SK-N-SH (cell line): Measurements from ENCODE around the gene FOXG1. TPM values are rescaled to one million over a fixed set of nuclear protein-coding genes. Genes with fewer than 3 reads are reported as not detected.

ENCODE experiments used
- CTCF ChIA-PET: fragments of 300-600, 350-600 bp; formaldehyde crosslinking; extraction: SDS; loops from one replicate; lab custom pipeline; 2021; lab: Yijun Ruan, JAX
- POLR2A ChIA-PET: fragments of 350-600 bp; sonication (Branson Sonifier 250); formaldehyde crosslinking; extraction: SDS; loops from one replicate; lab custom pipeline; 2020; ENCODE audit warnings: antibody characterized with exemption, inconsistent platforms; lab: Yijun Ruan, JAX
- DNase-seq: peaks from one replicate; pipeline ENCODE4 v3.0.0; 2012
- H2AFZ ChIP-seq: fragments of 200-600 bp; sonication (generic); 2 replicates; pipeline ENCODE4 v1.8.1; 2016; ENCODE audit warnings: antibody characterized with exemption, mild to moderate bottlenecking, low read depth
- H3F3A ChIP-seq: fragments of 200-600 bp; sonication (generic); replicated peaks from 2 replicates; pipeline ENCODE3; 2016; ENCODE audit warnings: antibody characterized with exemption, mild to moderate bottlenecking; ENCODE audit not compliant: insufficient read depth
- H3K27ac ChIP-seq, 2 experiments: fragments of 200-500 bp in 1 of 2; fragments of 200-600 bp in 1 of 2; sonication (Bioruptor generic) in 1 of 2; sonication (generic), shearing (Covaris generic) in 1 of 2; 2 replicates each; pipeline versions ENCODE4 v1.5.1 to v1.6.1; 2014 to 2016; ENCODE audit warnings: low read depth in 2 of 2, inconsistent platforms in 1 of 2, low read length in 1 of 2, mild to moderate bottlenecking in 1 of 2, mixed read lengths in 1 of 2
- H3K27me3 ChIP-seq: fragments of 200-600 bp; sonication (generic), shearing (Covaris generic); 2 replicates; pipeline ENCODE4 v1.6.1; 2016; ENCODE audit warnings: mixed run types; ENCODE audit not compliant: insufficient read depth
- H3K36me3 ChIP-seq, 2 experiments: fragments of 200-500 bp in 1 of 2; fragments of 200-600 bp in 1 of 2; sonication (Bioruptor generic) in 1 of 2; sonication (generic) in 1 of 2; replicated peaks in 1 of 2; 2 replicates each; pipeline versions ENCODE3 to v1.5.1; 2014 to 2016; ENCODE audit warnings: low read length in 1 of 2, mild to moderate bottlenecking in 1 of 2; ENCODE audit not compliant: insufficient read depth in 2 of 2, control insufficient read depth in 1 of 2
- H3K4me1 ChIP-seq, 2 experiments: fragments of 200-500 bp in 1 of 2; fragments of 200-600 bp in 1 of 2; sonication (Bioruptor generic) in 1 of 2; sonication (generic), shearing (Covaris generic) in 1 of 2; 2 replicates each; pipeline versions ENCODE4 v1.5.1 to v1.6.1; 2014 to 2016; ENCODE audit warnings: low read depth in 1 of 2, low read length in 1 of 2, mixed run types in 1 of 2; ENCODE audit not compliant: insufficient read depth in 2 of 2, control insufficient read depth in 1 of 2
- H3K4me2 ChIP-seq: fragments of 200-600 bp; sonication (generic), shearing (Covaris generic); 2 replicates; pipeline ENCODE4 v1.6.1; 2017; ENCODE audit warnings: mixed run types
- H3K4me3 ChIP-seq, 2 experiments: fragments of 200-500 bp in 1 of 2; fragments of 200-600 bp in 1 of 2; sonication (Bioruptor generic) in 1 of 2; sonication (generic), shearing (Covaris generic) in 1 of 2; 2 replicates each; pipeline versions ENCODE4 v1.5.1 to v1.8.1; 2014 to 2016; ENCODE audit warnings: low read depth in 2 of 2, inconsistent platforms in 1 of 2, low read length in 1 of 2, mild to moderate bottlenecking in 1 of 2, mixed read lengths in 1 of 2, moderate library complexity in 1 of 2
- H3K79me2 ChIP-seq: fragments of 200-600 bp; sonication (generic); 2 replicates; pipeline ENCODE4 v1.8.1; 2017; ENCODE audit warnings: mild to moderate bottlenecking; ENCODE audit not compliant: insufficient read depth
- H3K9ac ChIP-seq: fragments of 200-600 bp; sonication (generic); 2 replicates; pipeline ENCODE4 v1.6.1; 2017; ENCODE audit warnings: mixed run types
- H3K9me2 ChIP-seq: fragments of 200-600 bp; sonication (generic); 2 replicates; pipeline ENCODE4 v1.6.1; 2017; ENCODE audit warnings: mixed run types
- H3K9me3 ChIP-seq: fragments of 200-600 bp; sonication (generic); 2 replicates; pipeline ENCODE4 v1.6.1; 2017; ENCODE audit warnings: mixed run types, mild to moderate bottlenecking, moderate library complexity
- H4K20me1 ChIP-seq: fragments of 200-600 bp; sonication (generic); 2 replicates; pipeline ENCODE4 v1.6.1; 2017; ENCODE audit warnings: mild to moderate bottlenecking, mixed run types; ENCODE audit not compliant: insufficient read depth
- EP300 ChIP-seq, 2 experiments: IDR thresholded peaks; 2 replicates each; pipeline versions ENCODE4 v1.4.0 to v1.6.1; 2012; ENCODE audit warnings: borderline replicate concordance in 1 of 2, low read depth in 1 of 2, low read length in 1 of 2
- EZH2phosphoT487 ChIP-seq: fragments of 200-600 bp; sonication (generic); IDR thresholded peaks from 2 replicates; pipeline ENCODE4 v1.6.1; 2017; ENCODE audit warnings: low read depth, mixed run types, mild to moderate bottlenecking, antibody characterized with exemption, moderate library complexity, borderline replicate concordance
- FOSL2 ChIP-seq: IDR thresholded peaks from 2 replicates; pipeline ENCODE4 v1.4.0; 2012; ENCODE audit warnings: low read depth, mild to moderate bottlenecking, moderate library complexity, borderline replicate concordance
- FOXJ3 ChIP-seq: sonication (generic); formaldehyde crosslinking; IDR thresholded peaks from 2 replicates; pipeline ENCODE4 v1.5.1; 2020; ENCODE audit warnings: mild to moderate bottlenecking, missing genetic modification reagents
- FOXM1 ChIP-seq: IDR thresholded peaks from 2 replicates; pipeline ENCODE4 v1.4.0; 2012; ENCODE audit warnings: low read depth, mild to moderate bottlenecking
- GABPA ChIP-seq: IDR thresholded peaks from 2 replicates; pipeline ENCODE4 v1.4.0; 2012; ENCODE audit warnings: low read depth, mild to moderate bottlenecking
- IRF3 ChIP-seq: fragments of 150-350 bp; IDR thresholded peaks from 2 replicates; pipeline ENCODE4 v1.6.1; 2016; ENCODE audit warnings: mild to moderate bottlenecking, low read depth, low read length
- JUND ChIP-seq: IDR thresholded peaks from 2 replicates; pipeline ENCODE4 v1.4.0; 2012
- MAX ChIP-seq: IDR thresholded peaks from 2 replicates; pipeline ENCODE4 v1.4.0; 2012; ENCODE audit warnings: low read depth
- MEF2A ChIP-seq: IDR thresholded peaks from 2 replicates; pipeline ENCODE4 v1.4.0; 2012; ENCODE audit warnings: low read depth, borderline replicate concordance
- NRF1 ChIP-seq: IDR thresholded peaks from 2 replicates; pipeline ENCODE4 v1.6.1; 2012; ENCODE audit warnings: low read depth, mild to moderate bottlenecking, low read length
- POLR2AphosphoS5 ChIP-seq: IDR thresholded peaks from 2 replicates; pipeline ENCODE4 v1.6.1; 2012; ENCODE audit warnings: low read depth, low read length
- RAD21 ChIP-seq: IDR thresholded peaks from 2 replicates; pipeline ENCODE4 v1.6.1; 2012; ENCODE audit warnings: mild to moderate bottlenecking, low read length
- RCOR1 ChIP-seq: fragments of 150-350 bp; IDR thresholded peaks from 2 replicates; pipeline ENCODE4 v1.6.1; 2017; ENCODE audit warnings: antibody characterized with exemption, low read length
- SIN3A ChIP-seq: IDR thresholded peaks from 2 replicates; pipeline ENCODE4 v1.6.1; 2012; ENCODE audit warnings: low read depth, mild to moderate bottlenecking, low read length, moderate library complexity, borderline replicate concordance
- SMC3 ChIP-seq: IDR thresholded peaks from 2 replicates; pipeline ENCODE4 v1.6.1; 2012; ENCODE audit warnings: low read depth, low read length, improper control_type of control experiment
- TCF12 ChIP-seq: IDR thresholded peaks from 2 replicates; pipeline ENCODE4 v1.4.0; 2012
- TEAD4 ChIP-seq: IDR thresholded peaks from 2 replicates; pipeline ENCODE4 v1.4.0; 2012; ENCODE audit warnings: mild to moderate bottlenecking, borderline replicate concordance; ENCODE audit not compliant: insufficient read depth
- YY1 ChIP-seq: IDR thresholded peaks from 2 replicates; pipeline ENCODE4 v1.4.0; 2012; ENCODE audit warnings: low read depth, mild to moderate bottlenecking
- ZBTB33 ChIP-seq: IDR thresholded peaks from 2 replicates; pipeline ENCODE4 v1.4.0; 2012; ENCODE audit warnings: low read depth, borderline replicate concordance
- WGBS: methylation state at CpG from one replicate; pipeline ENCODE4 v1.1.6; 2017; ENCODE audit warnings: low lambda C conversion rate; 5-methylcytosine and 5-hydroxymethylcytosine counted together
- polyA plus RNA-seq, 3 experiments: library from polyadenylated mRNA; depleted of rRNA; stranded (reverse); fragments of >200 nt; gene quantifications; 2 replicates each; pipeline ENCODE4 v1.2.3, GENCODE V29; 2012
- TF ChIP-seq, protein P1 (sequence below): IDR thresholded peaks from 2 replicates; pipeline ENCODE4 v1.6.1; 2012; ENCODE audit warnings: mild to moderate bottlenecking, low read depth, low read length, moderate library complexity
- TF ChIP-seq, protein P2 (sequence below): fragments of 200-600 bp; sonication (generic); IDR thresholded peaks from 2 replicates; pipeline ENCODE4 v1.6.1; 2017; ENCODE audit warnings: antibody characterized with exemption, mild to moderate bottlenecking, moderate library complexity
- TF ChIP-seq, protein P3 (sequence below): fragments of 150-350 bp; IDR thresholded peaks from 2 replicates; pipeline ENCODE4 v1.6.1; 2017; ENCODE audit warnings: antibody characterized with exemption, low read length, low read depth, borderline replicate concordance

FOXG1 gene
- polyA plus RNA-seq, 1 of the 3 experiments (the other 2 are of a cell fraction), result not detected

DNA sequence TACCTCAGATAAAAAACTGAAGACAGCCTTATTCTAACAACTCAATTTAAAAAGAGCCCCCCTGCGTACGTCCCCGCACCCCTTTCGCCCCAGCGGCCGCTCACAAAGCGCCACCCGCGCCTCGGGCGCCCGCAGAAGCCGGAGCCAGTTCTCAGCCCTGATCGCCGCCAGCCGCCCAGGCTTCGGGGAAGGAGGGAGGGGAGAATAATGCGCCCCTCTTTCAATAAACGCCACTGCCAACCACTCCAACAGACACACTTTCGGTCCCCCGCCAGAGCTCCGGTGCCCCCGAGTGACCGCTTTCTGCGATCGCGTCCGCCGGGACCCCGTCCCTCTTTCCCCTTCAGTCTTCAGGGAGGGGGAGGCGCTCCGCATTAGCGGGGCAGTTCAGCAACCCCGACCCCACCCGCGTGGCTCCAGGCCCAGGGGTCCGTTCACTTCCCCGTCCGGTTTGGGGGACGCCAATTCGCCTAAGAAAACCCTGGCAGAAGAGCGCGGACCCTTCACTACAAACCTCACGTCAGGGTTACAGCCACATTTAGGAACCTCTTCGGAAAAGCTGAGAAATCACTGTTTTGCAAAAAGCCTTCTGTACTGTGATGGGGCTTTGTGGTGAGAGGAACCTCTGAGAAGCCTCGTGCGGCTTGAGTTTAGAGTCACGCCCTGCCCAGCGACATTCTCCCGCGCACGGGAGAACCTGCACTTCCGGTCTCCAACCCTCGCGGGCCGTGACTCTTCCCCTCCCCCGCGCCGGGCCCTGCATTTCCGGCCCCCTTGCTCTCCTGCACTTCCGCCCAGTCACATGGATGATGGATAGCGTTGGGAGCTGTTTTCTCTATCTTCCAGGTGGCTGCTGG lies 18.7 kb downstream of the FOXG1 start:
- Histone ChIP-seq H3K36me3 (no peaks in the 10 kb centered on the region), H3K4me3 (peak overlapping the region in 1 of 2 experiments; percentile 19; a peak in 2 of 4 replicates), H3K27me3 (peaks cover 29% of the 10 kb centered on the region), H3K4me1 (no peaks in the 10 kb centered on the region; a peak in 1 of 4 replicates), H3K4me2 (peak overlapping the region; percentile 81), H3K9ac (no peak overlapping the region), H2AFZ (peak overlapping the region; percentile 70), H3K27ac (no peak overlapping the region), H3K9me3 (no peaks in the 10 kb centered on the region), H3K9me2 (no peaks in the 10 kb centered on the region), H3K79me2 (no peaks in the 10 kb centered on the region), H4K20me1 (no peaks in the 10 kb centered on the region), H3F3A (no peaks in the 10 kb centered on the region)
- WGBS, result 9% methylated on average over 37 of the region's 62 CpGs
- ChIA-PET CTCF (interaction anchor here (2.2 kb wide), 1 partner anchor 29 kb away, joined by 4 read pairs; no protein-coding TSS in a partner anchor), POLR2A (no interaction called here)
- no peak for DNase-seq
- TF ChIP-seq FOXM1, result no peak
- TF ChIP-seq JUND, result no peak
- no peak for TF ChIP-seq TCF12
- TF ChIP-seq, protein P1, sequence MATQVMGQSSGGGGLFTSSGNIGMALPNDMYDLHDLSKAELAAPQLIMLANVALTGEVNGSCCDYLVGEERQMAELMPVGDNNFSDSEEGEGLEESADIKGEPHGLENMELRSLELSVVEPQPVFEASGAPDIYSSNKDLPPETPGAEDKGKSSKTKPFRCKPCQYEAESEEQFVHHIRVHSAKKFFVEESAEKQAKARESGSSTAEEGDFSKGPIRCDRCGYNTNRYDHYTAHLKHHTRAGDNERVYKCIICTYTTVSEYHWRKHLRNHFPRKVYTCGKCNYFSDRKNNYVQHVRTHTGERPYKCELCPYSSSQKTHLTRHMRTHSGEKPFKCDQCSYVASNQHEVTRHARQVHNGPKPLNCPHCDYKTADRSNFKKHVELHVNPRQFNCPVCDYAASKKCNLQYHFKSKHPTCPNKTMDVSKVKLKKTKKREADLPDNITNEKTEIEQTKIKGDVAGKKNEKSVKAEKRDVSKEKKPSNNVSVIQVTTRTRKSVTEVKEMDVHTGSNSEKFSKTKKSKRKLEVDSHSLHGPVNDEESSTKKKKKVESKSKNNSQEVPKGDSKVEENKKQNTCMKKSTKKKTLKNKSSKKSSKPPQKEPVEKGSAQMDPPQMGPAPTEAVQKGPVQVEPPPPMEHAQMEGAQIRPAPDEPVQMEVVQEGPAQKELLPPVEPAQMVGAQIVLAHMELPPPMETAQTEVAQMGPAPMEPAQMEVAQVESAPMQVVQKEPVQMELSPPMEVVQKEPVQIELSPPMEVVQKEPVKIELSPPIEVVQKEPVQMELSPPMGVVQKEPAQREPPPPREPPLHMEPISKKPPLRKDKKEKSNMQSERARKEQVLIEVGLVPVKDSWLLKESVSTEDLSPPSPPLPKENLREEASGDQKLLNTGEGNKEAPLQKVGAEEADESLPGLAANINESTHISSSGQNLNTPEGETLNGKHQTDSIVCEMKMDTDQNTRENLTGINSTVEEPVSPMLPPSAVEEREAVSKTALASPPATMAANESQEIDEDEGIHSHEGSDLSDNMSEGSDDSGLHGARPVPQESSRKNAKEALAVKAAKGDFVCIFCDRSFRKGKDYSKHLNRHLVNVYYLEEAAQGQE, result no peak
- TF ChIP-seq GABPA, result peak; percentile 50
- TF ChIP-seq NRF1, result no peak
- TF ChIP-seq MAX, result peak; percentile 48; the same call in 1 of the 2 replicates
- TF ChIP-seq, protein P2, sequence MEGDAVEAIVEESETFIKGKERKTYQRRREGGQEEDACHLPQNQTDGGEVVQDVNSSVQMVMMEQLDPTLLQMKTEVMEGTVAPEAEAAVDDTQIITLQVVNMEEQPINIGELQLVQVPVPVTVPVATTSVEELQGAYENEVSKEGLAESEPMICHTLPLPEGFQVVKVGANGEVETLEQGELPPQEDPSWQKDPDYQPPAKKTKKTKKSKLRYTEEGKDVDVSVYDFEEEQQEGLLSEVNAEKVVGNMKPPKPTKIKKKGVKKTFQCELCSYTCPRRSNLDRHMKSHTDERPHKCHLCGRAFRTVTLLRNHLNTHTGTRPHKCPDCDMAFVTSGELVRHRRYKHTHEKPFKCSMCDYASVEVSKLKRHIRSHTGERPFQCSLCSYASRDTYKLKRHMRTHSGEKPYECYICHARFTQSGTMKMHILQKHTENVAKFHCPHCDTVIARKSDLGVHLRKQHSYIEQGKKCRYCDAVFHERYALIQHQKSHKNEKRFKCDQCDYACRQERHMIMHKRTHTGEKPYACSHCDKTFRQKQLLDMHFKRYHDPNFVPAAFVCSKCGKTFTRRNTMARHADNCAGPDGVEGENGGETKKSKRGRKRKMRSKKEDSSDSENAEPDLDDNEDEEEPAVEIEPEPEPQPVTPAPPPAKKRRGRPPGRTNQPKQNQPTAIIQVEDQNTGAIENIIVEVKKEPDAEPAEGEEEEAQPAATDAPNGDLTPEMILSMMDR, result no peak
- no peak; the same call in 1 of the 2 replicates for TF ChIP-seq EZH2phosphoT487
- TF ChIP-seq, protein P3, sequence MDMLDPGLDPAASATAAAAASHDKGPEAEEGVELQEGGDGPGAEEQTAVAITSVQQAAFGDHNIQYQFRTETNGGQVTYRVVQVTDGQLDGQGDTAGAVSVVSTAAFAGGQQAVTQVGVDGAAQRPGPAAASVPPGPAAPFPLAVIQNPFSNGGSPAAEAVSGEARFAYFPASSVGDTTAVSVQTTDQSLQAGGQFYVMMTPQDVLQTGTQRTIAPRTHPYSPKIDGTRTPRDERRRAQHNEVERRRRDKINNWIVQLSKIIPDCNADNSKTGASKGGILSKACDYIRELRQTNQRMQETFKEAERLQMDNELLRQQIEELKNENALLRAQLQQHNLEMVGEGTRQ, result no peak
- no peak for TF ChIP-seq MEF2A
- no peak for TF ChIP-seq IRF3
- TF ChIP-seq EP300 (IDR thresholded peaks at IDR 0.05; ENCODE audit: borderline replicate concordance in 1 of 2, low read depth in 1 of 2, low read length in 1 of 2), result no peak
- TF ChIP-seq RAD21, result no peak
- TF ChIP-seq SMC3, result no peak
- TF ChIP-seq ZBTB33, result 0 out of 2 replicates have a peak, but pooled peaks have one; percentile 36
- no peak for TF ChIP-seq TEAD4
- TF ChIP-seq RCOR1, result no peak
- TF ChIP-seq FOXJ3 (CRISPR knock-in tag), result no peak
- TF ChIP-seq YY1, result no peak
- no peak for TF ChIP-seq POLR2AphosphoS5
- no peak for TF ChIP-seq FOSL2
- no peak for TF ChIP-seq SIN3A
